Dermis microvascular lymphatic vessel endothelial cell (primary cell): ENCODE data around the gene FYB2. TPM values are rescaled to one million over a fixed set of nuclear protein-coding genes. Genes with fewer than 3 reads are reported as not detected.
A peak's percentile ranks its signal among the peaks of the same experiment; 100 is the strongest.

Experiments used
- DNase-seq, 2 donors: peaks; one replicate each; pipeline versions ENCODE4 v3.0.0 to v3.0.0-alpha.2; 2010; ENCODE audit warnings: low read depth in 2 of 2
- total RNA-seq: library from RNA; depleted of rRNA; stranded (reverse); fragments of >200 nt; gene quantifications from 2 replicates; pipeline ENCODE4 v1.2.1, GENCODE V29; 2014

FYB2 gene
- under 0.01 TPM in 1 of 2 replicates, not detected in the other for total RNA-seq

GRCh38 chr1:56819387-56819899, at the start of gene FYB2:
Gene FYB2, minus strand, starts transcription at chr1:56819404. Its CDS starts 114 bp downstream, at chr1:56819290.
- DNase-seq, result no peak

- DNase-seq, result no peak
These were observed 49.6 kb upstream of the FYB2 start for GRCh38 chr1:56868761-56869160.

GRCh38 chr1:56867491-56867890, 48.3 kb upstream of the FYB2 start:
- no peak for DNase-seq

- no peak for DNase-seq
These were observed 47.5 kb upstream of the FYB2 start for GRCh38 chr1:56866656-56867055.

- DNase-seq, result no peak
These were observed 45.2 kb upstream of the FYB2 start for GRCh38 chr1:56864430-56864829.

- DNase-seq, result no peak
These were observed 44.2 kb upstream of the FYB2 start for GRCh38 chr1:56863265-56863992.

GRCh38 chr1:56859287-56859686, 40.1 kb upstream of the FYB2 start:
- no peak for DNase-seq

- DNase-seq, result no peak
These were observed 37.0 kb upstream of the FYB2 start for GRCh38 chr1:56856186-56856585.

- no peak for DNase-seq
These were observed 36.0 kb upstream of the FYB2 start for GRCh38 chr1:56855190-56855589.

- DNase-seq, result no peak
These were observed 35.4 kb upstream of the FYB2 start, which contains the start of gene C8A for GRCh38 chr1:56854521-56855099. Gene C8A, plus strand, starts transcription at chr1:56854797. Its CDS starts 105 bp downstream, at chr1:56854902.

GRCh38 chr1:56852476-56852875, 33.3 kb upstream of the FYB2 start:
- no peak for DNase-seq

GRCh38 chr1:56850922-56851321, 31.7 kb upstream of the FYB2 start:
- DNase-seq, result no peak

- no peak for DNase-seq
These were observed 31.2 kb upstream of the FYB2 start for GRCh38 chr1:56850411-56850810.

- DNase-seq, result no peak
These were observed 30.5 kb upstream of the FYB2 start for GRCh38 chr1:56849750-56850149.

- no peak for DNase-seq
These were observed 26.1 kb upstream of the FYB2 start for GRCh38 chr1:56845343-56845742.

- DNase-seq, result no peak
These were observed 25.4 kb upstream of the FYB2 start for GRCh38 chr1:56844545-56845136.

- no peak for DNase-seq
These were observed 24.3 kb upstream of the FYB2 start for GRCh38 chr1:56843544-56843943.

GRCh38 chr1:56838759-56839158, 19.6 kb upstream of the FYB2 start:
- peak in 1 of 2 donors; percentile 5 for DNase-seq

GRCh38 chr1:56837244-56837939, 18.2 kb upstream of the FYB2 start:
- no peak for DNase-seq

GRCh38 chr1:56836359-56836758, 17.2 kb upstream of the FYB2 start:
- no peak for DNase-seq

- no peak for DNase-seq
These were observed 16.5 kb upstream of the FYB2 start for GRCh38 chr1:56835657-56836056.
